PC-9 (cell line): ENCODE data around the gene RO60. TPM values are rescaled to one million over a fixed set of nuclear protein-coding genes. Genes with fewer than 3 reads are reported as not detected.

Source experiments
- BruUV-seq: library from RNA; stranded (reverse); fragments of 400-500 nt; replicated peaks from 2 replicates; lab custom pipeline; 2021; lab: Mats Ljungman, UMichigan
- CTCF ChIA-PET: fragments of 300-600 bp; sonication (Branson Sonifier 250); formaldehyde crosslinking; loops from one replicate; lab custom pipeline; 2022; ENCODE audit warnings: antibody characterized with exemption; lab: Charles Lee
- POLR2A ChIA-PET: fragments of 300-600 bp; sonication (Branson Sonifier 250); formaldehyde crosslinking; loops from one replicate; lab custom pipeline; 2022; ENCODE audit warnings: antibody characterized with exemption; ENCODE audit not compliant: unreplicated experiment; lab: Charles Lee
- DNase-seq, 2 experiments: peaks; one replicate each; pipeline versions ENCODE4 v3.0.0 to v3.0.0-alpha.2; 2015 to 2022; ENCODE audit warnings: mixed read lengths in 1 of 2
- H2AFZ ChIP-seq: fragments of 200-600 bp; sonication (generic); 2 replicates; pipeline ENCODE4 v1.8.1; 2017; ENCODE audit warnings: antibody characterized with exemption
- H3F3A ChIP-seq: fragments of 200-600 bp; sonication (generic); 2 replicates; pipeline ENCODE4 v1.8.1; 2017; ENCODE audit warnings: antibody characterized with exemption, mild to moderate bottlenecking, low read depth; ENCODE audit not compliant: insufficient read depth
- H3K27ac ChIP-seq: fragments of 200-600 bp; sonication (generic); 2 replicates; pipeline ENCODE4 v1.6.1; 2016; ENCODE audit warnings: mixed run types
- H3K27me3 ChIP-seq: fragments of 200-600 bp; sonication (generic); 2 replicates; pipeline ENCODE4 v1.6.1; 2016; ENCODE audit warnings: low read depth, mixed run types; ENCODE audit not compliant: insufficient read depth
- H3K36me3 ChIP-seq: fragments of 200-600 bp; sonication (generic); 2 replicates; pipeline ENCODE4 v1.6.1; 2016; ENCODE audit warnings: low read depth, mixed run types
- H3K4me1 ChIP-seq: fragments of 200-600 bp; sonication (generic); replicated peaks from 2 replicates; pipeline ENCODE4 v1.6.1; 2016; ENCODE audit warnings: mixed run types; ENCODE audit not compliant: insufficient read depth
- H3K4me2 ChIP-seq: fragments of 200-600 bp; sonication (generic); 2 replicates; pipeline ENCODE4 v1.6.1; 2017; ENCODE audit warnings: mixed run types
- H3K4me3 ChIP-seq: fragments of 200-600 bp; sonication (generic); 2 replicates; pipeline ENCODE4 v1.6.1; 2016; ENCODE audit warnings: mixed run types
- H3K79me2 ChIP-seq: fragments of 200-600 bp; sonication (generic); 2 replicates; pipeline ENCODE4 v1.6.1; 2017; ENCODE audit warnings: low read depth, mixed run types
- H3K9me2 ChIP-seq: fragments of 200-600 bp; sonication (generic); 2 replicates; pipeline ENCODE4 v1.8.1; 2017; ENCODE audit warnings: mild to moderate bottlenecking; ENCODE audit not compliant: insufficient read depth
- H3K9me3 ChIP-seq: fragments of 200-600 bp; sonication (generic); 2 replicates; pipeline ENCODE4 v1.8.1; 2016; ENCODE audit warnings: low read depth; ENCODE audit not compliant: insufficient read depth
- H4K20me1 ChIP-seq: fragments of 200-600 bp; sonication (generic); 2 replicates; pipeline ENCODE4 v1.8.1; 2017; ENCODE audit not compliant: insufficient read depth
- EZH2 ChIP-seq: fragments of 200-600 bp; sonication (generic); IDR thresholded peaks from 2 replicates; pipeline ENCODE4 v1.8.0; 2017; ENCODE audit warnings: antibody characterized with exemption, low read depth
- intact Hi-C: fragments of 100-400 bp; cut with micrococcal nuclease; formaldehyde crosslinking; loops from one replicate; pipeline ENCODE4 v1.10.0; 2022; ENCODE audit not compliant: unreplicated experiment
- total RNA-seq: library from RNA; stranded (reverse); gene quantifications from 2 replicates; pipeline ENCODE4 v1.2.3, GENCODE V29; 2021
- TF ChIP-seq, protein P1 (sequence below): fragments of 200-600 bp; sonication (generic); conservative IDR thresholded peaks from 2 replicates; pipeline ENCODE4 v1.6.1; 2017; ENCODE audit warnings: mixed run types, antibody characterized with exemption, mild to moderate bottlenecking, moderate library complexity

Gene RO60
- total RNA-seq, 1 experiment from 2014 or later: 49.2 TPM

DNA sequence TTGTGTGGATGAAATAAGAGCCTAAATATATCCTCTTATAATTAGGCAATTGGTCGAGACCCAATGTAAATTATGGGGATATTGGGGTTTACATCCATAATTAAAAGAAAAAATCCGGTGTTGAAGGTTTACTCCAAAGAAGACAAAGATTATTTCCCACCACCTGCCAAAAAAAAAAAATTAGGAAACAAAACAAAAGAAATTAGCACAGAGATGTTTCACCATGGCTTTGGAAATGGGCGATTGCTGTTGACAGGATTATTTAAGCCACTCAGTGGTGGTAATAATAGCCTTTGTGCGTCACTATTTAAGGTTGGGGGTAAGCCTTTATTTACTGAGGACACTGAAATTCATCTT is 46.4 kb downstream of the RO60 start:
- Histone ChIP-seq H3K79me2 (peaks cover 33% of the 10 kb centered on the region), H3K27me3 (no peaks in the 10 kb centered on the region), H3K4me1 (peaks cover 18% of the 10 kb centered on the region), H2AFZ (peak overlapping the region; percentile 77), H3K9me3 (no peaks in the 10 kb centered on the region), H3K36me3 (no peaks in the 10 kb centered on the region), H3K4me3 (peak overlapping the region; percentile 59; the same call in 1 of the 2 replicates), H3K4me2 (peak overlapping the region; percentile 81), H3K9me2 (no peaks in the 10 kb centered on the region), H3F3A (peaks cover 22% of the 10 kb centered on the region), H3K27ac (peak overlapping the region; percentile 76), H4K20me1 (no peaks in the 10 kb centered on the region)
- DNase-seq: no peak
- TSS peak; percentile 94 for BruUV-seq
- intact Hi-C loops: loop anchor here (1.0 kb wide), 2 partner anchors 16 to 46 kb away; partner anchors contain the start of genes RO60 and UCHL5
- CTCF ChIA-PET: interaction anchor here (0.7 to 1.0 kb wide), 2 partner anchors 13 to 16 kb away, joined by 4 read pairs; partner anchors contain the start of gene CDC73
- POLR2A ChIA-PET: interaction anchor here (0.5 to 1.5 kb wide), 3 partner anchors 21 to 48 kb away, joined by 3 to 18 read pairs (median 5); partner anchors contain the start of genes RO60 and UCHL5
- no peak for TF ChIP-seq EZH2
- TF ChIP-seq, protein P1, sequence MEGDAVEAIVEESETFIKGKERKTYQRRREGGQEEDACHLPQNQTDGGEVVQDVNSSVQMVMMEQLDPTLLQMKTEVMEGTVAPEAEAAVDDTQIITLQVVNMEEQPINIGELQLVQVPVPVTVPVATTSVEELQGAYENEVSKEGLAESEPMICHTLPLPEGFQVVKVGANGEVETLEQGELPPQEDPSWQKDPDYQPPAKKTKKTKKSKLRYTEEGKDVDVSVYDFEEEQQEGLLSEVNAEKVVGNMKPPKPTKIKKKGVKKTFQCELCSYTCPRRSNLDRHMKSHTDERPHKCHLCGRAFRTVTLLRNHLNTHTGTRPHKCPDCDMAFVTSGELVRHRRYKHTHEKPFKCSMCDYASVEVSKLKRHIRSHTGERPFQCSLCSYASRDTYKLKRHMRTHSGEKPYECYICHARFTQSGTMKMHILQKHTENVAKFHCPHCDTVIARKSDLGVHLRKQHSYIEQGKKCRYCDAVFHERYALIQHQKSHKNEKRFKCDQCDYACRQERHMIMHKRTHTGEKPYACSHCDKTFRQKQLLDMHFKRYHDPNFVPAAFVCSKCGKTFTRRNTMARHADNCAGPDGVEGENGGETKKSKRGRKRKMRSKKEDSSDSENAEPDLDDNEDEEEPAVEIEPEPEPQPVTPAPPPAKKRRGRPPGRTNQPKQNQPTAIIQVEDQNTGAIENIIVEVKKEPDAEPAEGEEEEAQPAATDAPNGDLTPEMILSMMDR: no peak

DNA sequence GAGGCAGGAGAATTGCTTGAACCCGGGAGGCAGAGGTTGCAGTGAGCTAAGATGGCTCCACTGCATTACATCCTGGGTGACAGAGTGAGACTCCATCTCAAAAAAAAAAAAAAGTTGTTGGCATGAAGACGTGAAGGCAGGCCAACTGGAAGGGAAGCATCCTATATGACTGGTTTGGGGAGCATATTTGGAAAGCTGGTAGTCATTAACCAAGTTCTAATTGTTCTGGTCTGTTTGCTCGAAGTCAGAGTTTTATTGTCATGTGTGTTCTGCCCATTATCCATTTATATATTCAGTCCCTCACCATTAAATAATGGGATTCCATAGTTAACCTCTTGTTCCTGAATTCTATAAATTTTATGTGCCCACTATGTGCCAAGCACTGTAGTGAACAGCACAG is 49.1 kb downstream of the RO60 start:
- intact Hi-C loops: no loop called here
- Histone ChIP-seq H3K9me3 (no peaks in the 10 kb centered on the region), H2AFZ (no peak overlapping the region), H3K9me2 (no peaks in the 10 kb centered on the region), H4K20me1 (no peaks in the 10 kb centered on the region), H3K4me2 (no peak overlapping the region), H3K79me2 (peaks cover 8% of the 10 kb centered on the region), H3K4me3 (no peak overlapping the region), H3K4me1 (peaks cover 36% of the 10 kb centered on the region), H3F3A (peaks cover 29% of the 10 kb centered on the region), H3K36me3 (no peaks in the 10 kb centered on the region), H3K27ac (no peak overlapping the region), H3K27me3 (no peaks in the 10 kb centered on the region)
- no TSS peak for BruUV-seq
- ChIA-PET POLR2A (no interaction called here), CTCF (no interaction called here)
- TF ChIP-seq, protein P1: no peak
- no peak for TF ChIP-seq EZH2
- no peak for DNase-seq

Other genes starting within 250 kb of the RO60 start
- gene UCHL5, start 252 bp upstream of the RO60 start, total RNA-seq: 37.0 and 49.3 TPM in 2 replicates
- gene GLRX2, start 45.8 kb downstream of the RO60 start, total RNA-seq: 12.5 and 16.7 TPM in 2 replicates
- gene CDC73, start 62.4 kb downstream of the RO60 start, total RNA-seq: 39.6 and 47.1 TPM in 2 replicates
- gene B3GALT2, start 127.0 kb downstream of the RO60 start, total RNA-seq: not detected in 2 replicates